Osteoblast (primary cell): ENCODE measurements around the gene NVL. TPM values are rescaled to one million over a fixed set of nuclear protein-coding genes. Genes with fewer than 3 reads are reported as not detected.

Experiments used
- DNase-seq: peaks from one replicate; pipeline ENCODE4 v3.0.0; 2011; ENCODE audit warnings: low spot score, mixed read lengths; ENCODE audit not compliant: insufficient read length; ENCODE audit errors: missing footprints
- H2AFZ ChIP-seq: 2 replicates; pipeline ENCODE4 v1.6.0; 2011; ENCODE audit warnings: mild to moderate bottlenecking, low read length
- H3K27ac ChIP-seq: 2 replicates; pipeline ENCODE4 v1.5.1; 2011; ENCODE audit warnings: mild to moderate bottlenecking, low read depth, low read length, moderate library complexity
- H3K27me3 ChIP-seq: 2 replicates; pipeline ENCODE4 v1.6.0; 2012; ENCODE audit warnings: mild to moderate bottlenecking, control low read depth, inconsistent platforms, low read length, moderate library complexity; ENCODE audit not compliant: insufficient read depth
- H3K36me3 ChIP-seq: 2 replicates; pipeline ENCODE4 v1.5.1; 2011; ENCODE audit warnings: mild to moderate bottlenecking, low read length, control low read depth, moderate library complexity; ENCODE audit not compliant: insufficient read depth
- H3K4me1 ChIP-seq: 2 replicates; pipeline ENCODE4 v1.5.1; 2011; ENCODE audit warnings: mild to moderate bottlenecking, low read length, control low read depth, moderate library complexity; ENCODE audit not compliant: insufficient read depth
- H3K4me2 ChIP-seq: 2 replicates; pipeline ENCODE4 v1.6.0; 2011; ENCODE audit warnings: mild to moderate bottlenecking, low read length; ENCODE audit not compliant: insufficient read depth
- H3K4me3 ChIP-seq: fragments of 200-600 bp; sonication (generic); 3 replicates; pipeline ENCODE4 v1.5.1; 2012; ENCODE audit warnings: mild to moderate bottlenecking, low read length, inconsistent platforms; ENCODE audit not compliant: insufficient read depth
- H3K79me2 ChIP-seq: 2 replicates; pipeline ENCODE4 v1.6.0; 2012; ENCODE audit warnings: mild to moderate bottlenecking, low read length, control low read depth, inconsistent platforms; ENCODE audit not compliant: insufficient read depth
- H3K9me3 ChIP-seq: 2 replicates; pipeline ENCODE4 v1.5.1; 2011; ENCODE audit warnings: low read depth, low read length, control low read depth
- H4K20me1 ChIP-seq: 2 replicates; pipeline ENCODE4 v1.6.0; 2012; ENCODE audit warnings: mild to moderate bottlenecking, low read length, control low read depth; ENCODE audit not compliant: insufficient read depth
- CTCF ChIP-seq: IDR thresholded peaks from 2 replicates; pipeline ENCODE4 v1.5.1; 2011; ENCODE audit warnings: mild to moderate bottlenecking, low read depth, low read length, moderate library complexity; ENCODE audit errors: extremely low read depth
- total RNA-seq: library from RNA; depleted of rRNA; stranded (reverse); fragments of >200 nt; gene quantifications from 2 replicates; pipeline ENCODE4 v1.2.3, GENCODE V29; 2012

NVL gene
- total RNA-seq, 1 donor: 20.6 TPM

- no peak overlapping the region for H3K4me2 ChIP-seq
- no peak for TF ChIP-seq CTCF
These were observed 110.9 kb downstream of the NVL start for GRCh38 chr1:224219011-224219611.

GRCh38 chr1:224217655-224218623, 112.0 kb downstream of the NVL start:
- Histone ChIP-seq H4K20me1 (no peaks in the 10 kb centered on the region), H3K36me3 (no peaks in the 10 kb centered on the region), H3K4me3 (no peak overlapping the region), H3K79me2 (no peaks in the 10 kb centered on the region), H2AFZ (no peak overlapping the region), H3K4me1 (no peaks in the 10 kb centered on the region), H3K4me2 (no peak overlapping the region), H3K27ac (no peak overlapping the region), H3K27me3 (peaks cover 4% of the 10 kb centered on the region), H3K9me3 (no peaks in the 10 kb centered on the region)
- no peak for TF ChIP-seq CTCF
- DNase-seq: no peak

More at GRCh38 chr1:224219011-224219611, 110.9 kb downstream of the NVL start:
- H4K20me1 ChIP-seq: no peaks in the 10 kb centered on the region
- H3K79me2 ChIP-seq: no peaks in the 10 kb centered on the region
- no peak overlapping the region for H2AFZ ChIP-seq
- no peaks in the 10 kb centered on the region for H3K9me3 ChIP-seq
- no peak overlapping the region for H3K27ac ChIP-seq
- peaks cover 4% of the 10 kb centered on the region for H3K27me3 ChIP-seq
- H3K4me1 ChIP-seq: peaks cover 2% of the 10 kb centered on the region
- no peak overlapping the region for H3K4me3 ChIP-seq
- no peaks in the 10 kb centered on the region for H3K36me3 ChIP-seq
- no peak for DNase-seq

GRCh38 chr1:224216382-224216781, 113.6 kb downstream of the NVL start:
- Histone ChIP-seq H3K36me3 (no peaks in the 10 kb centered on the region), H3K4me3 (no peak overlapping the region), H4K20me1 (no peaks in the 10 kb centered on the region), H3K27ac (no peak overlapping the region), H3K79me2 (no peaks in the 10 kb centered on the region), H3K9me3 (no peaks in the 10 kb centered on the region), H2AFZ (no peak overlapping the region), H3K27me3 (peaks cover 4% of the 10 kb centered on the region), H3K4me1 (no peaks in the 10 kb centered on the region), H3K4me2 (no peak overlapping the region)
- TF ChIP-seq CTCF: no peak
- no peak for DNase-seq
